Measurements from ENCODE around the gene SH3BP5.

The SH3BP5 gene

GRCh38 chr3:15260531-15260930 is 71.9 kb downstream of the SH3BP5 start:
- no peak for DNase-seq (ENCODE audit: low read depth in 2 of 2, low spot score in 1 of 2)

- DNase-seq (ENCODE audit: low read depth in 2 of 2, low spot score in 1 of 2): no peak
These were observed 73.7 kb downstream of the SH3BP5 start for GRCh38 chr3:15258720-15259119.

GRCh38 chr3:15256861-15257341 is 75.5 kb downstream of the SH3BP5 start:
- DNase-seq (ENCODE audit: low read depth in 2 of 2, low spot score in 1 of 2): no peak

- no peak for DNase-seq (ENCODE audit: low read depth in 2 of 2, low spot score in 1 of 2)
These were observed 77.2 kb downstream of the SH3BP5 start for GRCh38 chr3:15255215-15255614.

GRCh38 chr3:15253023-15253697 is 79.2 kb downstream of the SH3BP5 start:
- DNase-seq (ENCODE audit: low read depth in 2 of 2, low spot score in 1 of 2): no peak

- DNase-seq (ENCODE audit: low read depth in 2 of 2, low spot score in 1 of 2): no peak
These were observed 86.2 kb downstream of the SH3BP5 start for GRCh38 chr3:15246186-15246585.

GRCh38 chr3:15243822-15244482 is 88.4 kb downstream of the SH3BP5 start:
- DNase-seq (ENCODE audit: low read depth in 2 of 2, low spot score in 1 of 2): no peak

- DNase-seq (ENCODE audit: low read depth in 2 of 2, low spot score in 1 of 2): no peak
These were observed 91.0 kb downstream of the SH3BP5 start for GRCh38 chr3:15241341-15241740.

- DNase-seq (ENCODE audit: low read depth in 2 of 2, low spot score in 1 of 2): no peak
These were observed 103.1 kb downstream of the SH3BP5 start for GRCh38 chr3:15229262-15229661.

GRCh38 chr3:15228147-15228546 is 104.2 kb downstream of the SH3BP5 start:
- DNase-seq (ENCODE audit: low read depth in 2 of 2, low spot score in 1 of 2): no peak

GRCh38 chr3:15223685-15224572 is 108.5 kb downstream of the SH3BP5 start:
- DNase-seq (ENCODE audit: low read depth in 2 of 2, low spot score in 1 of 2): no peak

- no peak for DNase-seq (ENCODE audit: low read depth in 2 of 2, low spot score in 1 of 2)
These were observed 110.7 kb downstream of the SH3BP5 start for GRCh38 chr3:15221574-15222217.

- DNase-seq (ENCODE audit: low read depth in 2 of 2, low spot score in 1 of 2): no peak
These were observed 111.7 kb downstream of the SH3BP5 start for GRCh38 chr3:15220661-15221060.

GRCh38 chr3:15220056-15220455 is 112.3 kb downstream of the SH3BP5 start:
- no peak for DNase-seq (ENCODE audit: low read depth in 2 of 2, low spot score in 1 of 2)

- DNase-seq (ENCODE audit: low read depth in 2 of 2, low spot score in 1 of 2): no peak
These were observed 113.7 kb downstream of the SH3BP5 start for GRCh38 chr3:15218689-15219088.

GRCh38 chr3:15217841-15218267 is 114.5 kb downstream of the SH3BP5 start:
- DNase-seq (ENCODE audit: low read depth in 2 of 2, low spot score in 1 of 2): no peak

- no peak for DNase-seq (ENCODE audit: low read depth in 2 of 2, low spot score in 1 of 2)
These were observed 115.2 kb downstream of the SH3BP5 start for GRCh38 chr3:15217011-15217671.

GRCh38 chr3:15216501-15216900 is 115.9 kb downstream of the SH3BP5 start:
- no peak for DNase-seq (ENCODE audit: low read depth in 2 of 2, low spot score in 1 of 2)

GRCh38 chr3:15215996-15216395 is 116.4 kb downstream of the SH3BP5 start:
- no peak for DNase-seq (ENCODE audit: low read depth in 2 of 2, low spot score in 1 of 2)

- no peak for DNase-seq (ENCODE audit: low read depth in 2 of 2, low spot score in 1 of 2)
These were observed 117.6 kb downstream of the SH3BP5 start for GRCh38 chr3:15214758-15215157.

GRCh38 chr3:15211937-15212336 is 120.4 kb downstream of the SH3BP5 start:
- no peak for DNase-seq (ENCODE audit: low read depth in 2 of 2, low spot score in 1 of 2)

Measured in stimulated activated CD8-positive, alpha-beta memory T cell treated with anti-CD3 and anti-CD28 coated beads, Interleukin-4, amount 100 ng/mL, for 1 hour (primary cell).